ENCODE data around the gene GAGE10.

GAGE10 gene

GRCh38 chrX:49303346-49303745, at the start of gene GAGE10:
Gene GAGE10 (plus strand): TSS chrX:49303646. CDS start chrX:49304860, 1,214 bp downstream.
- no peaks in the 10 kb centered on the region for H3K9me3 Mint-ChIP-seq
- no peaks in the 10 kb centered on the region for H3K36me3 Mint-ChIP-seq
- no peak within 1 kb of the TSS for H3K4me3 Mint-ChIP-seq
- CTCF ChIA-PET, result no interaction called here
- peaks cover 13% of the 10 kb centered on the region for H3K27me3 Mint-ChIP-seq
- DNase-seq, result no peak
- peaks cover 7% of the 10 kb centered on the region for H3K4me1 Mint-ChIP-seq
- no peak within 1 kb of the TSS for H3K27ac Mint-ChIP-seq

- CTCF ChIA-PET, result no interaction called here
- H3K36me3 Mint-ChIP-seq, result peaks cover 9% of the 10 kb centered on the region
These were observed 48.8 kb upstream of the GAGE10 start for GRCh38 chrX:49254639-49255038.

GRCh38 chrX:49256268-49256995, 47.0 kb upstream of the GAGE10 start:
- H3K4me3 Mint-ChIP-seq, result no peak overlapping the region
- H3K4me1 Mint-ChIP-seq, result peaks cover 24% of the 10 kb centered on the region
- peaks cover 3% of the 10 kb centered on the region for H3K36me3 Mint-ChIP-seq
- no peak for DNase-seq
- no peaks in the 10 kb centered on the region for H3K27me3 Mint-ChIP-seq
- no peaks in the 10 kb centered on the region for H3K9me3 Mint-ChIP-seq
- CTCF ChIA-PET, result interaction anchor here (1.6 kb wide), 1 partner anchor 64 kb away, joined by 4 read pairs; no protein-coding TSS in a partner anchor
- H3K27ac Mint-ChIP-seq, result no peak overlapping the region

More at GRCh38 chrX:49254639-49255038, 48.8 kb upstream of the GAGE10 start:
- no peak overlapping the region for H3K4me3 Mint-ChIP-seq
- H3K27ac Mint-ChIP-seq, result no peak overlapping the region
- DNase-seq, result no peak
- H3K9me3 Mint-ChIP-seq, result no peaks in the 10 kb centered on the region
- H3K4me1 Mint-ChIP-seq, result peaks cover 27% of the 10 kb centered on the region
- H3K27me3 Mint-ChIP-seq, result no peaks in the 10 kb centered on the region

GRCh38 chrX:49257074-49257790, 46.2 kb upstream of the GAGE10 start:
- DNase-seq, result no peak
- Mint-ChIP-seq H3K27ac (peak overlapping the region; percentile 17), H3K27me3 (no peaks in the 10 kb centered on the region), H3K4me1 (peaks cover 24% of the 10 kb centered on the region), H3K4me3 (no peak overlapping the region), H3K9me3 (no peaks in the 10 kb centered on the region), H3K36me3 (peaks cover 3% of the 10 kb centered on the region)
- CTCF ChIA-PET, result interaction anchor here (1.6 kb wide), 1 partner anchor 65 kb away, joined by 4 read pairs; no protein-coding TSS in a partner anchor

- peak; percentile 49 for DNase-seq
- CTCF ChIA-PET, result interaction anchor here (1.2 to 1.6 kb wide), 2 partner anchors 10 to 66 kb away, joined by 4 read pairs; no protein-coding TSS in a partner anchor
- Mint-ChIP-seq H3K27me3 (no peaks in the 10 kb centered on the region), H3K36me3 (peaks cover 3% of the 10 kb centered on the region), H3K4me1 (peaks cover 24% of the 10 kb centered on the region), H3K9me3 (no peaks in the 10 kb centered on the region), H3K27ac (peak overlapping the region; percentile 49), H3K4me3 (no peak overlapping the region)
These were observed 45.3 kb upstream of the GAGE10 start for GRCh38 chrX:49257846-49258748.

- Mint-ChIP-seq H3K36me3 (peaks cover 3% of the 10 kb centered on the region), H3K27me3 (no peaks in the 10 kb centered on the region), H3K4me1 (peaks cover 24% of the 10 kb centered on the region), H3K9me3 (no peaks in the 10 kb centered on the region), H3K4me3 (no peak overlapping the region), H3K27ac (peak overlapping the region; percentile 22)
- DNase-seq, result no peak
- CTCF ChIA-PET, result interaction anchor here (1.2 kb wide), 1 partner anchor 9 kb away, joined by 4 read pairs; no protein-coding TSS in a partner anchor
These were observed 44.7 kb upstream of the GAGE10 start for GRCh38 chrX:49258749-49259124.

- Mint-ChIP-seq H3K36me3 (peaks cover 3% of the 10 kb centered on the region), H3K9me3 (no peaks in the 10 kb centered on the region), H3K4me3 (no peak overlapping the region), H3K27me3 (no peaks in the 10 kb centered on the region), H3K27ac (no peak overlapping the region), H3K4me1 (peaks cover 31% of the 10 kb centered on the region)
- DNase-seq, result no peak
- CTCF ChIA-PET, result no interaction called here
These were observed 43.0 kb upstream of the GAGE10 start for GRCh38 chrX:49260221-49260985.

- H3K27me3 Mint-ChIP-seq, result no peaks in the 10 kb centered on the region
- H3K9me3 Mint-ChIP-seq, result no peaks in the 10 kb centered on the region
- H3K4me1 Mint-ChIP-seq, result peaks cover 25% of the 10 kb centered on the region
- no peak overlapping the region for H3K27ac Mint-ChIP-seq
- DNase-seq, result no peak
- CTCF ChIA-PET, result no interaction called here
- peaks cover 3% of the 10 kb centered on the region for H3K36me3 Mint-ChIP-seq
- peak overlapping the region; percentile 46 for H3K4me3 Mint-ChIP-seq
These were observed 40.8 kb upstream of the GAGE10 start for GRCh38 chrX:49262603-49263002.

GRCh38 chrX:49263631-49264030, 39.8 kb upstream of the GAGE10 start:
- H3K36me3 Mint-ChIP-seq, result peaks cover 3% of the 10 kb centered on the region
- no peaks in the 10 kb centered on the region for H3K9me3 Mint-ChIP-seq
- peaks cover 27% of the 10 kb centered on the region for H3K4me1 Mint-ChIP-seq
- DNase-seq, result no peak
- H3K4me3 Mint-ChIP-seq, result peak overlapping the region; percentile 64
- CTCF ChIA-PET, result interaction anchor here (0.9 kb wide), 1 partner anchor 9 kb away, joined by 4 read pairs; no protein-coding TSS in a partner anchor
- no peak overlapping the region for H3K27ac Mint-ChIP-seq
- no peaks in the 10 kb centered on the region for H3K27me3 Mint-ChIP-seq

GRCh38 chrX:49264460-49264859, 39.0 kb upstream of the GAGE10 start, which contains the start of gene FOXP3:
Gene FOXP3 (minus strand): TSS chrX:49264710. CDS start chrX:49258505, 6,205 bp downstream.
- Mint-ChIP-seq H3K9me3 (no peaks in the 10 kb centered on the region), H3K36me3 (no peaks in the 10 kb centered on the region), H3K4me3 (peak within 1 kb of the TSS; percentile 64), H3K4me1 (peaks cover 23% of the 10 kb centered on the region), H3K27me3 (no peaks in the 10 kb centered on the region), H3K27ac (peak within 1 kb of the TSS; percentile 81)
- CTCF ChIA-PET, result interaction anchor here (0.9 kb wide), 1 partner anchor 9 kb away, joined by 4 read pairs; no protein-coding TSS in a partner anchor
- no peak for DNase-seq

- CTCF ChIA-PET, result no interaction called here
- peaks cover 34% of the 10 kb centered on the region for H3K4me1 Mint-ChIP-seq
- H3K36me3 Mint-ChIP-seq, result peaks cover 9% of the 10 kb centered on the region
- H3K27ac Mint-ChIP-seq, result no peak overlapping the region
- H3K9me3 Mint-ChIP-seq, result no peaks in the 10 kb centered on the region
- H3K4me3 Mint-ChIP-seq, result peak overlapping the region; percentile 89
- H3K27me3 Mint-ChIP-seq, result no peaks in the 10 kb centered on the region
- no peak for DNase-seq
These were observed 36.7 kb upstream of the GAGE10 start for GRCh38 chrX:49266523-49267445.

GRCh38 chrX:49268702-49269009, 34.8 kb upstream of the GAGE10 start:
- CTCF ChIA-PET, result interaction anchor here (1.1 to 1.4 kb wide), 2 partner anchors 10 to 76 kb away, joined by 4 to 5 read pairs; no protein-coding TSS in a partner anchor
- H3K4me1 Mint-ChIP-seq, result peaks cover 50% of the 10 kb centered on the region

More at GRCh38 chrX:49268702-49269009, 34.8 kb upstream of the GAGE10 start:
- no peaks in the 10 kb centered on the region for H3K9me3 Mint-ChIP-seq
- H3K27me3 Mint-ChIP-seq, result no peaks in the 10 kb centered on the region
- H3K27ac Mint-ChIP-seq, result peak overlapping the region; percentile 96
- peak overlapping the region; percentile 89 for H3K4me3 Mint-ChIP-seq
- peaks cover 10% of the 10 kb centered on the region for H3K36me3 Mint-ChIP-seq
- no peak for DNase-seq
